Esophagus muscularis mucosa (tissue), 4 donors: ENCODE measurements around the gene DAB2IP.

Experiments
- EP300 ChIP-seq: sonication (generic); formaldehyde crosslinking; IDR thresholded peaks from one replicate; pipeline ENCODE4 v1.6.1; 2017; ENCODE audit warnings: antibody characterized with exemption
- POLR2A ChIP-seq: fragments of 450-650 bp; IDR thresholded peaks from one replicate; pipeline ENCODE4 v1.6.1; 2017; ENCODE audit warnings: antibody characterized with exemption, moderate library complexity, mild to moderate bottlenecking, low read depth
- POLR2AphosphoS5 ChIP-seq, 2 donors: sonication (generic); formaldehyde crosslinking; IDR thresholded peaks; one replicate each; pipeline ENCODE4 v1.6.1; 2017; ENCODE audit warnings: antibody characterized with exemption in 2 of 2
- TF ChIP-seq, protein P1 (sequence below), 3 experiments: fragments of 200-600 bp in 2 of 3; fragments of 450-650 bp in 1 of 3; sonication (generic) in 2 of 3; IDR thresholded peaks; one replicate each; pipeline ENCODE4 v1.5.1; 2017 to 2019; ENCODE audit warnings: antibody characterized with exemption in 3 of 3, mild to moderate bottlenecking in 2 of 3, moderate library complexity in 1 of 3

DNA sequence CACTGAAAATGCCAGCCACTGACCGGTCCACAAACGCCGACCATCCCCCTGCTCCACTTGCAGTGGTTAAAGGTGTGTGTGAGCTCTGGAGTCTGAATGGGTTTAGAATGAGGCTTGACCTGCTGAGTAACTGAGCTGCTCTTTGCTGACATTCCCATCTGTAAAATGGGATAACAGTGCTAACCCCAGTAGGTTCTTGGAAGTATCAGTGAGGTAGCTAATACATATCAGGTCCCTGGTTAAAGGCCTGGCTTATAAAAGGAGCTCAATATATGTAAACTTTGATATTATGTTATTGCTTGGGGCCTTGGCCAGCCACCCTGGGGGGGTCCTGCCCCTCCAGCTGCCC is 31.1 kb upstream of the DAB2IP start:
- TF ChIP-seq POLR2A (no peak), POLR2AphosphoS5 (IDR thresholded peaks at IDR 0.05) (no peak), EP300 (no peak)
- TF ChIP-seq, protein P1, sequence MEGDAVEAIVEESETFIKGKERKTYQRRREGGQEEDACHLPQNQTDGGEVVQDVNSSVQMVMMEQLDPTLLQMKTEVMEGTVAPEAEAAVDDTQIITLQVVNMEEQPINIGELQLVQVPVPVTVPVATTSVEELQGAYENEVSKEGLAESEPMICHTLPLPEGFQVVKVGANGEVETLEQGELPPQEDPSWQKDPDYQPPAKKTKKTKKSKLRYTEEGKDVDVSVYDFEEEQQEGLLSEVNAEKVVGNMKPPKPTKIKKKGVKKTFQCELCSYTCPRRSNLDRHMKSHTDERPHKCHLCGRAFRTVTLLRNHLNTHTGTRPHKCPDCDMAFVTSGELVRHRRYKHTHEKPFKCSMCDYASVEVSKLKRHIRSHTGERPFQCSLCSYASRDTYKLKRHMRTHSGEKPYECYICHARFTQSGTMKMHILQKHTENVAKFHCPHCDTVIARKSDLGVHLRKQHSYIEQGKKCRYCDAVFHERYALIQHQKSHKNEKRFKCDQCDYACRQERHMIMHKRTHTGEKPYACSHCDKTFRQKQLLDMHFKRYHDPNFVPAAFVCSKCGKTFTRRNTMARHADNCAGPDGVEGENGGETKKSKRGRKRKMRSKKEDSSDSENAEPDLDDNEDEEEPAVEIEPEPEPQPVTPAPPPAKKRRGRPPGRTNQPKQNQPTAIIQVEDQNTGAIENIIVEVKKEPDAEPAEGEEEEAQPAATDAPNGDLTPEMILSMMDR (IDR thresholded peaks at IDR 0.05): no peak
